GM10266 (cell line): ENCODE results near the gene ZSWIM3.

Source experiments
- DNase-seq: peaks from one replicate; pipeline ENCODE4 v3.0.0; 2012; ENCODE audit errors: extremely low spot score
- TF ChIP-seq, protein P1 (sequence below): IDR thresholded peaks from 2 replicates; pipeline ENCODE4 v1.5.1; 2012; ENCODE audit warnings: mild to moderate bottlenecking, low read depth; ENCODE audit not compliant: control insufficient read depth, insufficient read depth; ENCODE audit errors: missing control alignments

The ZSWIM3 gene

DNA sequence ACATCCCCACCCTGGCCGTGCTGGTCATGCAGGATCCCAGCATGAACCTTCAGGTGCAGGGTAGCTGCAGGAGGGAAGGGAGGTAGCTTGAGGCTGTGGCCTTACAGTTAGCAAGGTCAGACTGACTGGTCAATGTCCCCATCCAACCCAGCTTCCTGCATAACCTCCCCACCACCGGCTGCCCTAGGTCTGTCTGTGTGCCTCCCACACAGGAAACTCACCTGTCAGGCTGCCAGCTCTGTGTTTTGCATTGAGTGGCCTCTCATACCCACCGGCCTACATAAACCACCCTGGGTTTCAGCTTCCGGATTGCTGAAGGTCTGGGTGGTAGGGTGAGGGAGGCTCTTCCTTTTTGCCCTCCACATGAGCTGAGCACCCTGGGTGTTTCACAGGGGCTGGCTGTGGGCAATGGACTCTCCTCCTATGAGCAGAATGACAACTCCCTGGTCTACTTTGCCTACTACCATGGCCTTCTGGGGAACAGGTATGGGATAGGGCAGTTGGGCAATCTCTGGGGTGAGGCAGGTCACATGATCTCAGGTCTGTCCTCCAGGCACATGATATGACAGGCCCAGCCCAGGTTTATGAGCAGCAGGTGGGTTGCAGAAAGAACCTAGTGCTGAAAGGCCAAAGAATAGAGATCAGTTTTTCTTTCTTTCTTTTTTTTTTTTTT, 35.5 kb downstream of the ZSWIM3 start:
- DNase-seq, result no peak
- TF ChIP-seq, protein P1, sequence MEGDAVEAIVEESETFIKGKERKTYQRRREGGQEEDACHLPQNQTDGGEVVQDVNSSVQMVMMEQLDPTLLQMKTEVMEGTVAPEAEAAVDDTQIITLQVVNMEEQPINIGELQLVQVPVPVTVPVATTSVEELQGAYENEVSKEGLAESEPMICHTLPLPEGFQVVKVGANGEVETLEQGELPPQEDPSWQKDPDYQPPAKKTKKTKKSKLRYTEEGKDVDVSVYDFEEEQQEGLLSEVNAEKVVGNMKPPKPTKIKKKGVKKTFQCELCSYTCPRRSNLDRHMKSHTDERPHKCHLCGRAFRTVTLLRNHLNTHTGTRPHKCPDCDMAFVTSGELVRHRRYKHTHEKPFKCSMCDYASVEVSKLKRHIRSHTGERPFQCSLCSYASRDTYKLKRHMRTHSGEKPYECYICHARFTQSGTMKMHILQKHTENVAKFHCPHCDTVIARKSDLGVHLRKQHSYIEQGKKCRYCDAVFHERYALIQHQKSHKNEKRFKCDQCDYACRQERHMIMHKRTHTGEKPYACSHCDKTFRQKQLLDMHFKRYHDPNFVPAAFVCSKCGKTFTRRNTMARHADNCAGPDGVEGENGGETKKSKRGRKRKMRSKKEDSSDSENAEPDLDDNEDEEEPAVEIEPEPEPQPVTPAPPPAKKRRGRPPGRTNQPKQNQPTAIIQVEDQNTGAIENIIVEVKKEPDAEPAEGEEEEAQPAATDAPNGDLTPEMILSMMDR, result no peak

DNA sequence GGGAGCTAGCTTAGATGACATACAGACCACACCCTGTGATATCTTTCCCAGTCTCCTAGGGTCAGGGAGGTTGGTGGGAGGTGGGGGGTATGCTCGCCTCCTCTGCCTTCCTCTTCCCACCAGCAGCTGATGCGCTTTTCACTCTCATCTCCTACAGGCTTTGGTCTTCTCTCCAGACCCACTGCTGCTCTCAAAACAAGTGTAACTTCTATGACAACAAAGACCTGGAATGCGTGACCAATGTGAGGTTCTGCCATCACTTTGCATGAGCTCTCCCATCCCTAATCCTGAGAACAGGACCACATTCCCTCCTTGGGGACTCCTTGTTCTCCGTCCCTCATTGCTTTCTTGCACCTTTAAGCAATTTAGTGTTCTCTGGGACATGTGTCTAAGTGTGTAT, 36.4 kb downstream of the ZSWIM3 start:
- TF ChIP-seq, protein P1, result no peak
- DNase-seq, result no peak

DNA sequence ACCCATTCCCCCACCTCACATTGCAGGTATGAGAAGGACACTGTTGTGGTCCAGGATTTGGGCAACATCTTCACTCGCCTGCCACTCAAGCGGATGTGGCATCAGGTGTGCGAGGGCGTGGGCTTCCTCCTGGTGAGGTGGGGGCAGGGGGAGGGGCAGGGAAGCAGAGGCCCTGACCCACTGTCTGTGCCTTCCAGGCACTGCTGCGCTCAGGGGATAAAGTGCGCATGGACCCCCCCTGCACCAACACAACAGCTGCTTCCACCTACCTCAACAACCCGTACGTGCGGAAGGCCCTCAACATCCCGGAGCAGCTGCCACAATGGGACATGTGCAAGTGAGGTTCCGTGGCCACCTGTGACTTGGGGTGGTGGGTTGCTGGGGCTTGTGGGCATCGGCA, 37.4 kb downstream of the ZSWIM3 start:
- TF ChIP-seq, protein P1, result no peak
- DNase-seq, result no peak

DNA sequence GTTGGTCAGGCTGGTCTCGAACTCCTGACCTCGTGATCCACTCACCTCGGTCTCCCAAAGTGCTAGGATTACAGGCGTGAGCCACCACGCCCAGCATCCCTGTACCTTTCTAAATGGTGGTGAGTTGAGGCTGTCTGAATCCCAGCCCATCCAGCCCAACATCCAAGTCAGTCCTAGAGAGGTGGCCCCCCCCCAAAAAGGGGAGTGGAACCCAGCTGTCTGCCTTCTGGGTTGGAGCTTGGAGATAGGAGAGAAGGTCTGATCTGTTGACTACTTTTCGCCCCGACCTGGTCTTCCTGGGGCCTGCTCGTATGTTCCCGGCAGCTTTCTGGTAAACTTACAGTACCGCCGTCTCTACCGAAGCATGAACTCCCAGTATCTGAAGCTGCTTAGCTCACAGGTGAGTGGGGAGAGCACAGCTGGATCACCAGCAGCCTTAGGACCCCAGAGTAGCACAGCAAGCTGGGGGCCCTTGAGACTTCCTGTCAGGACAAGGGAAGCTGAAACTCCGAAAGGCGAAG, 39.3 kb downstream of the ZSWIM3 start:
- TF ChIP-seq, protein P1, result no peak
- DNase-seq, result no peak

DNA sequence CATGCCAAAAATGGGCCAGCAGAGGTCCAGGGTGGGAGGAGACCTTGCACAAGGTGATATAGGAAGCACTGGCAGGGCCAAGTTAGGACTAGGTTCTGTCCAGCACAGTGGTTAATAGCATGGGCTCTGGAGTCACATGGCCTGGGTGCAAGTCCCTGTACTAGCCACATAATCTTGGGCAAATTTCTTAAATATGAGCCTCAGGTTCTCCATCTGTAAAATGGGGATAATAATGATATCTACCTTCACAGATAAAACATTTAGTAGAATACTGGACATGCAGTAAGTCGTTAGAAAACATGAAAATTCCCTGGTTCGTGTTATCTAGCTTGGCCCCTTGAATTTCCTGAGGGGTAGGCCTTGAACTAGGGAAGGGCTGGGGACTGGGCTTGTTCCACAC, 39.9 kb downstream of the ZSWIM3 start:
- DNase-seq, result no peak
- TF ChIP-seq, protein P1, result no peak

DNA sequence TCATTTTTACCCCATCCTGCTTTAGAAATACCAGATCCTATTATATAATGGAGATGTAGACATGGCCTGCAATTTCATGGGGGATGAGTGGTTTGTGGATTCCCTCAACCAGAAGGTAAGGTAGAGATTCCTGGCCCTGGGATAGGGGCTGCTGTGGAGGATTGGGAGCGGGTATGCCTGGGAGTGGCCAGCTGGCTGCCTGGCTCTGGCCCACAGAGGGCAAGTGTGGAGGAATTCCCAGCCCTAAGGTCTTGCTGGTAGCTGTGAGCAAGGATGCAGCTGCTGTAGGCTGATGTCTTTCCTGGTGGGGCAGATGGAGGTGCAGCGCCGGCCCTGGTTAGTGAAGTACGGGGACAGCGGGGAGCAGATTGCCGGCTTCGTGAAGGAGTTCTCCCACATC, 40.3 kb downstream of the ZSWIM3 start:
- no peak for DNase-seq
- TF ChIP-seq, protein P1, result no peak

DNA sequence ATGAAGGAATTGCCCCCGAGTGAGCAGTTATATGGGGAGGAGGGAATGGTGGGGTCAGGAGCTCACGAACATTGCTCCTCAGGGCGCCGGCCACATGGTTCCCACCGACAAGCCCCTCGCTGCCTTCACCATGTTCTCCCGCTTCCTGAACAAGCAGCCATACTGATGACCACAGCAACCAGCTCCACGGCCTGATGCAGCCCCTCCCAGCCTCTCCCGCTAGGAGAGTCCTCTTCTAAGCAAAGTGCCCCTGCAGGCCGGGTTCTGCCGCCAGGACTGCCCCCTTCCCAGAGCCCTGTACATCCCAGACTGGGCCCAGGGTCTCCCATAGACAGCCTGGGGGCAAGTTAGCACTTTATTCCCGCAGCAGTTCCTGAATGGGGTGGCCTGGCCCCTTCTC, 40.9 kb downstream of the ZSWIM3 start:
- DNase-seq, result no peak

More for the DNA sequence above, 40.9 kb downstream of the ZSWIM3 start:
- TF ChIP-seq, protein P1, result no peak
